HG03159 (cell line): ENCODE results near the gene ARHGAP19.

Source experiments
- ATAC-seq: cut with Tn5 transposase; IDR thresholded peaks from one replicate; pipeline ENCODE4 v1.9.1; 2021; ENCODE audit warnings: mild to moderate bottlenecking, moderate library complexity; ENCODE audit not compliant: unreplicated experiment

Gene ARHGAP19

DNA sequence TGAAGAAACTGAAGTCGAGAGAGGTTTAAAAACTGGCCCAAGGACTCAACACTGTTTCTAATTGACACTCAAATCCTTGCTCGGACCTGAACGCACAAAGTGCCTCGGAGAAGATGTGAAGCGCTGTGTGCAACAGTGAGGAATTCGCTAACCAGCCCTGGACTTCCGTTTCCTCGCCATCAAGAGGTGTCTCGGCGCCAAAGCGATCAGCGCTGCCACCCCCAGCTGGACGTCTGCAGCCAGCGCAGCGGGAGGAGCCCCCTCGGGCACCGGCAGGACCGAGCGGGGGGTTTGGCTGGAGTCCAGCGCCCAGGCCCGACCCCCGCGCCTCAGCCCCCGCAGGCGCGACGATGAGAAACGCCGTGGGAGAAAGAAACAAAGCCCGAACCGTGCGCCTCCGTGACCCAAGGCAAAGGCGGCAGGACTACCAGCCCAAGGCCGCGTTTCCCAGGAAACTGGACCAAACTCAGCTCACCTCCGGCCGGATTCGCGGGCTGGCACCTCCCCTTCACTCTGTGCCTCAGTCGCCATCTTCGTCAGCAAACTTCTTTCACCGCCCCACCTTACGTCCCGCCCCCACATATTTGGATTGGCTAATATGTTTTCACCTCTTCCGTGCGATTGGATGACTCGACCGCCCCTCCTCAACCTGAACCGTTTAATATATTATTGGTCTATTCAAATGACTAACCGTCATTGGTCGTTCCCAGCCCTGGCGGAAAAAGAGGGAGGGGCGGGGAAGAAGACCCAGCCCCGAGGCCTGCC, at the start of gene ARHGAP19:
TSS of gene ARHGAP19 (minus strand) at position 541 of the 765 bp plus-strand sequence. CDS start at position 531, 10 bp downstream.
- ATAC-seq = peak; percentile 96

DNA sequence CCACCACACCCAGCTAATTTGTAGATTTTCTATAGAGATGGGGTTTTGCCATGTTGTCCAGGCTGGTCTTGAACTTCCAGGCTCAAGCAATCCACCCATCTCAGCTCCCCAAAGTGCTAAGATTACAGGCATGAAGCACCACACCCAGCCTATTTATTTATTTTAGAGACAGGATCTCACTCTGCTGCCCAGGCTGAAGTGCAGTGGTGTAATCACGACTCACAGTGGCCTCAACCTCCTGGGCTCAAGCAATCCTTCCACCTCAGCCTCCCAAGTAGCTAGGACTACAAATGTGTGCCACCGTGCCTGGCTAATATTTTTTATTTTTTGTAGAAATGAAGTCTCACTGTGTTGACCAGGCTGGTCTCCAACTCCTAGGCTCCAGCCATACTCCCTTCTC, 49.0 kb upstream of the ARHGAP19 start:
- no peak for ATAC-seq

GRCh38 chr10:97338041-97338440, 45.6 kb upstream of the ARHGAP19 start:
- no peak for ATAC-seq

DNA sequence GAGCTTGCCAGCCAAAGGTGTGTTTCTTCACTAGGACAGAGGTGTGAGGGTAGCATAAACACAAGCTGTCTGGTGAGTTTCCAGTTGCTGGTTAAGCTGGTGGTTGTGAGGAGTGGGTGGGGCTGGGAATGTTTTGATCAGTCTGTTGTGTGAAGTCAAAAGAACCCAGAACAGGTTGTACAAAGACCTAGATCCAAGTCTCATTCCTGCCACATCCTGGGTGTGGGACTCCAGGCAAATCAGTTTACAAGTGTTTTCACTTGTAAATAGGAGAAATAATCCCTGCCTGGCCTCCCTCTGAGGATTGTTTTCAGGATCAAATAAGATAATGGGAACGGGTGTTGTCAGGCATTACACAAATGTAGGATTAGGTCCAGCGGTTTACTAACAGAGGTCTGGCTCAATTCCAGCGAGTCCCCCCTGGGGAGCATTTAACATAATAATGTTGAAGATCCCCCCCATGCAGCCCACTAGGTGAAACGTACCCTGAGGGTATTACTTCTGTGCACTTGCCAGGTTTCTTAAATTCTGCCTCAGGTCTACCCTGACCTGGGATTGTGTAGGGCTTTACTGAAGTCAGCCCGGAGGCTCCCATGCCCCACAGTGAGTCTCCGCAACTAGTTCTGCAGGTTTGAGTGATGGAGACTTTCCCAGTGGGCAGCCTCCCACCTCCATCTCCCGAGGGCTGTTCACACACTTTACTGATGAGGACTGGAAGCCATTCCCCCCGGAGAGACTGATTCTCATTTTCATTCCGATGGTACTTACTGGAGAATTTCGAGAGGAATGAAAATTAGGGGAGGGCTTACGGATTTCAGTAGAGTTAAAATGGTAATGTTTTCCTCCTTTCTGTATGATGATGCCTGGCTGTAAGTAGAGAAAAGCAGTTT, 44.8 kb upstream of the ARHGAP19 start:
- ATAC-seq = no peak

GRCh38 chr10:97336446-97336845, 44.0 kb upstream of the ARHGAP19 start:
- no peak for ATAC-seq

DNA sequence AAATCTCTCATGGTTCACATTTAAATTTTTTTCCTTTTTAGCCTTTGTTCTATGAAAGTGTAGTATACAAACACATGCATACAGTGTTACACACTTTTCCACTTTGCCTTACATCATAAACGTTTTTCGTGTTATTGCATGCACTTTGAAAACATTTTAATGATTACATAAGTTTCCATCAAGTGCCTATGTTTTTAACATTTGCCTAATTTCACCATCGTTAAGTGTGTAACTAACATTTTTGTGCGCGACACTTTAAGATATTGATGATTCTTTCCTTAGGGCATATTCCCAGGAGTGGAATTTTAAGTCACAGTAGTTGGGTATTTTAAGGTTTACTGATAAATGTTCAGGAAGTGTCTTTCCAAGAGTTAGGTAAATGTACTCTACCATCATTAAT, 43.6 kb upstream of the ARHGAP19 start:
- no peak for ATAC-seq

- ATAC-seq = no peak
These were observed 42.8 kb upstream of the ARHGAP19 start for GRCh38 chr10:97335188-97335619.

- ATAC-seq = peak; percentile 82
These were observed 42.1 kb upstream of the ARHGAP19 start, which contains the start of gene FRAT2 for GRCh38 chr10:97334370-97335175. TSS of gene FRAT2 (minus strand) at chr10:97334729. CDS start at chr10:97334572, 157 bp downstream.

DNA sequence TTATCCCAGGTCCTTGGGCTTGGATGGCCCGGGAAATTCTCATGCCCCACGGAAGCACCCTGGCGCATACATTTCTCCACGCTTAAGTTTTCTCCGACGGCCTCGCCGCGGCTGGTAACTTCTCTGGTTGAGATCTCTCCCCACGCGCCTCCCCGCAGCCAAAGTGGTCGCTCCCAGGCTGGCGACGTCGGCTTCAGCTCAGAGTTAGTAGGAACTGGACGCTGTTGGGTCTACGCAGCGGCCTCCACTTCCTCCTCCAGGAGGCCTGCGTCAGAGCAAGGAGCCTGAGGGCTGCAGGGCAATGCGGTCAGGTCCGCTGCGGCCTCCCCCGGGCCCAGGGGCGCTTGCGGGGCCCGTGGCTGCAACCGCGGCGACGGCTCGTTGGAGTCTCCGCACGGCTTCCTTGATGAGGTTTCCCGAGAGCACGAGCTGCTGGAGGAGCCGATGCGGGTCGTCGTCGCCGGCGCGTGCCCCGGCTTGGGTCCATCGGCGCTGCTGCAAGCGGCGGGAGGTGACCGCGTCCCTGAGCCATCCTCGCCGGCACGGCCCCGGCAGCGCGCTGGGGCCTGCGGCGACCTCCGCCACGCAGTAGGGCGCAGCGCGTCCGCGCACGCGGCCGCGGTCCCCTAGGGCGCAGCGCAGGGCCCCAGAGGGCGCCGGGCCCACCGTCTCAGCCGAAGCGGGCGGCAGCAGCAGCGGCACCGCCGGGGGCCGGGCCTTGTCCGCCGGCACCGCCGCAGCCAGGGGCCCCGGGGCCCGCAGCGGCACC, 41.3 kb upstream of the ARHGAP19 start:
- ATAC-seq = peak; percentile 20

DNA sequence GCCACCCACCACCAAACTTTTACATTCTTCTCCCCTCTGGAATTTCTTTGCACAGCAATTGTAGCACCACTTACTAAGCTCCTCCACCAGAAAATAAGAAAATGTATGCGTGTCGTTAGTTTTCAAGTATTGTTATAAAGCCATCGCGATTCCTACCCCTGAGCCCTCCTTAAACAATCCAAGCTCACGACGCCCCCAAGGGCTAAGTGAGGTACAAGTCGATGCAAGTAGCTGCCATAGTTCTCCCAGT, 40.8 kb upstream of the ARHGAP19 start:
- no peak for ATAC-seq

GRCh38 chr10:97332591-97333350, 40.3 kb upstream of the ARHGAP19 start:
- ATAC-seq = no peak

DNA sequence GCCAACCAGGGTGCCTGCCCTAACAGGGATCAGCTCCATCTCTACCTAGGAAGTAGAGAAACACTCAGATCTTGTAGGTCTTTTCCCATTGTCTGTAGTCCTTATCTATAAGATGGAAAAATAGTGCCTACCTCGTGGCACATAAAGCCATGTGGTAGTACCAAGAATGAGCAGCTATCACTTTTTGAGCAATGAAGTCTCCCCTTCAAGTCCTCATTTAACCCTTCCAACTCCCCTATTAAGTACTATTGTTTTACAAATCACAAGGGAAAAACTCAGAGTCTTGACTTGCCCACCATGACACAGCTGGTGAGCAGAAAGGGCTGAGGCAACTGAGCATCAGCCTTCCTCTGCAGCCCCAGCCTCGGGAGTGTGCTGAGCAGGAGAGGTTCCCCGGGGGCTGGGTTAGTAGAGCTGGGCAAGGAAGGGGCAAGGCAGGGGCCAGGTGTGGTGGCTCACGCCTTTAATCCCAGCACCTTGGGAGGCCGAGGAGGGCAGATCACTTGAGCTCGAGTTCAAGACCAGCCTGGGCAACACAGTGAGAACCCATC, 38.8 kb upstream of the ARHGAP19 start:
- ATAC-seq = no peak

- no peak for ATAC-seq
These were observed 37.3 kb upstream of the ARHGAP19 start for GRCh38 chr10:97329766-97330165.

DNA sequence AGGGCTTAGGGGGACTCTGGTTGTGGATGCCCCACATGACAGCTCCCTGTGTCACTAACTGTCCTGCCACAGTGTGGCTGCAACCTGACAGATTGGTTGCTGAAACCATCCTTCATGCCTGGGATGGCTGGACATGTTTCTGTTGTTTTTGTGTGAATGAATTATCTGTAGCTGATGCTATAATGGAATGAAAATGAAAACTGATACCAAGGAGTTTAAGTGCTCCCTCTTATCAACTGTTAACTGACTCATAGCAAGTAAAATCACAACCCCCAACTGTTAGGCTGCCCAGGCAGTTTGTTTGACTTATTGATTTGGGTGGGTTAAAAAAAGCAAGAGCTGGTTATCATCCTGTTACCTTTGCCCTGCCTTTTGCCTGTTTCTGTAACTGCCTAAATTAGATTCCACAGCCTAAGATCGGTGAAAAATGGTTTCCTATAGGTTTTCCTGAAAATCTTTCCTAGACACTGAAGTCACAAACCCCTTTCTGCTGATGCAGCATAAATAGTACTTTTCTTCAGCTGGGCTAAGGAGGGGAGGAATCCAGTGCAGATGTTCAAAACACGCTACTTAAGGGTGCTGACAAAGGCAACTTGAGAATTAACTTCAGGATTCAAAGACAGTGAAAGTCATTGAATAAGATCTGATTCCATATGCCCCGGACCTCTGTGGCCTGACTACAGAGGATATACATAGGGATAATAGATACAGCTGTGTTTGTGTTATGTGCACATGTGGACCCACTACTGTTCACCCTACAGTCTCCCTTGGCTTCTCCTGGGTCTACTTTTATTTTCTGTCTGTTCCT, 36.4 kb upstream of the ARHGAP19 start:
- ATAC-seq = no peak

- ATAC-seq = no peak
These were observed 35.2 kb upstream of the ARHGAP19 start for GRCh38 chr10:97327348-97328294.

DNA sequence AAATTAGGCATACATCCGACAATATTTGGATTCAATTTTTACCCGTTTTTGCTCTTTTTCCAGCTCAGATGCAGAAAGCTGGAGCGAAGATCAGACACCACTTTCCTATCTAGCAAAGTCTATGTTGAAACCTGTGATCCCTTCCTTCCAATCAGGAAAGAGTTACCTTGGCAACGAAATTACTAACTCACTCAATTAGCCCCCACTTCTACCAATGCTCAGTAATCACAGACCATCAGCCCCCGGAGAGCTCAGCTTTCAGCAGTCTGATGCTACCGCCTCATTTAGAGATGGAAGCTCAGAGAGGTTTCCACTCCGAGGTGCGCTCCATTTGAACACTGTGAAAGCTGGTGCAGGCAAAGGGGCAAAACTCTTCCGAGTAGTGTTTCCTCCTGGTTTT, 33.3 kb upstream of the ARHGAP19 start:
- ATAC-seq = no peak

DNA sequence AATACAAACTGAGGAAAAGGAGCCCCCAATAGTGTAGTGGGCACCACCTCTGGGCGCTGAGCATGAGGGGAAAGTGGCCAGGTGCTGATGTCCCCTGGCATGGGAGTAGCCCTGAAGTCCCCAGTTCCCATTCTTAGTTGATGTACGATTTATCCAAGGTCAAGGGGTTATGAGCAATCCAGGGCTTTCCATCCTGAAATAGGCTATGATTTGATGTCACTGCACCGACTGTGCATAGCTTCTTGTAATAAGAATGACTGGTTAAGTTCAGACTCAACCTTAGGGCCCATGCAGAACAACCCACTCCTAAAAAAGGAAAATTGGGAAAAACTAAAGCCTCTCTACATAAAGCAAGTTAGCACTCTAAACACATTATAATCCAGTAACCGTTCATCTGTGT, 31.1 kb upstream of the ARHGAP19 start:
- ATAC-seq = no peak

GRCh38 chr10:97321804-97322190, 29.4 kb upstream of the ARHGAP19 start:
- ATAC-seq = no peak
